H1 (cell line): Measurements from ENCODE around the gene DNAJB13. TPM values are rescaled to one million over a fixed set of nuclear protein-coding genes. Genes with fewer than 3 reads are reported as not detected.

Source experiments
- CTCF ChIA-PET: fragments of 300-600 bp; sonication (Branson Sonifier 250); formaldehyde crosslinking; loops from one replicate; lab custom pipeline; 2021; ENCODE audit not compliant: partially characterized antibody; lab: Charles Lee
- POLR2A ChIA-PET: fragments of 300-600 bp; sonication (Branson Sonifier 250); formaldehyde crosslinking; loops from one replicate; lab custom pipeline; 2021; ENCODE audit warnings: inconsistent platforms; ENCODE audit not compliant: partially characterized antibody; lab: Charles Lee
- DNase-seq, 2 experiments: peaks; one replicate each; pipeline versions ENCODE4 v3.0.0 to v3.0.0-alpha.2; 2010 to 2022; ENCODE audit warnings: low spot score in 2 of 2, low read depth in 1 of 2, mixed read lengths in 1 of 2
- FAIRE-seq: peaks from 2 replicates; lab custom pipeline; 2011; peaks lifted over from hg19 to GRCh38; lab: Jason Lieb, UNC
- H2AFZ ChIP-seq: 2 replicates; pipeline ENCODE4 v1.8.1; 2012; ENCODE audit warnings: low read length, inconsistent platforms
- H2AK5ac ChIP-seq: 2 replicates; pipeline ENCODE4 v1.6.1; 2013; ENCODE audit warnings: low read depth, low read length
- H2BK120ac ChIP-seq: replicated peaks from 2 replicates; pipeline ENCODE3; 2013; ENCODE audit warnings: low read depth, low read length, inconsistent platforms
- H2BK12ac ChIP-seq: 2 replicates; pipeline ENCODE4 v1.6.1; 2013; ENCODE audit warnings: low read depth, low read length
- H2BK15ac ChIP-seq: 2 replicates; pipeline ENCODE4 v1.6.1; 2013; ENCODE audit warnings: low read length
- H2BK20ac ChIP-seq: 2 replicates; pipeline ENCODE4 v1.6.1; 2013; ENCODE audit warnings: low read length
- H2BK5ac ChIP-seq: 2 replicates; pipeline ENCODE4 v1.6.1; 2013; ENCODE audit warnings: low read depth, low read length
- H3K14ac ChIP-seq: 2 replicates; pipeline ENCODE4 v1.6.1; 2013; ENCODE audit warnings: inconsistent platforms; ENCODE audit not compliant: insufficient read length
- H3K18ac ChIP-seq: 2 replicates; pipeline ENCODE4 v1.6.1; 2013; ENCODE audit warnings: low read length; ENCODE audit errors: extremely low read depth
- H3K23ac ChIP-seq: 2 replicates; pipeline ENCODE4 v1.6.1; 2013; ENCODE audit warnings: inconsistent platforms; ENCODE audit not compliant: insufficient read length
- H3K23me2 ChIP-seq: 2 replicates; pipeline ENCODE4 v1.6.1; 2013; ENCODE audit warnings: low read depth, low read length
- H3K27ac ChIP-seq: 2 replicates; pipeline ENCODE4 v1.6.1; 2011; ENCODE audit warnings: low read depth, low read length, inconsistent platforms
- H3K27me3 ChIP-seq, 4 experiments: replicated peaks in 1 of 4; 1 replicate in 1 of 4; 2 replicates in 3 of 4; pipeline versions ENCODE4 v1.6.1 to v1.8.1; 2011 to 2013; ENCODE audit warnings: low read length in 3 of 4, mild to moderate bottlenecking in 3 of 4, inconsistent platforms in 2 of 4, mixed read lengths in 2 of 4, moderate library complexity in 1 of 4; ENCODE audit not compliant: control insufficient read depth in 3 of 4, insufficient read depth in 3 of 4; ENCODE audit errors: extremely low read depth in 1 of 4
- H3K36me3 ChIP-seq, 4 experiments: 2 replicates each; pipeline versions ENCODE4 v1.6.1 to v1.8.1; 2011 to 2013; ENCODE audit warnings: mild to moderate bottlenecking in 4 of 4, low read length in 3 of 4, moderate library complexity in 2 of 4, control low read depth in 1 of 4, inconsistent platforms in 1 of 4; ENCODE audit not compliant: insufficient read depth in 4 of 4, control insufficient read depth in 2 of 4
- H3K4ac ChIP-seq: replicated peaks from 2 replicates; pipeline ENCODE3; 2013; ENCODE audit warnings: low read length, low read depth, mixed read lengths, inconsistent platforms; ENCODE audit not compliant: insufficient read length
- H3K4me1 ChIP-seq, 4 experiments: replicated peaks in 1 of 4; 1 replicate in 1 of 4; 2 replicates in 3 of 4; pipeline versions ENCODE4 v1.6.1 to v1.8.1; 2011 to 2013; ENCODE audit warnings: low read length in 3 of 4, inconsistent platforms in 2 of 4, mixed read lengths in 1 of 4; ENCODE audit not compliant: insufficient read depth in 4 of 4, control insufficient read depth in 3 of 4
- H3K4me2 ChIP-seq, 2 experiments: 2 replicates each; pipeline versions ENCODE4 v1.6.1 to v1.8.1; 2011 to 2013; ENCODE audit warnings: low read depth in 2 of 2, low read length in 2 of 2, control low read depth in 1 of 2, inconsistent platforms in 1 of 2, mild to moderate bottlenecking in 1 of 2; ENCODE audit not compliant: insufficient read depth in 1 of 2
- H3K4me3 ChIP-seq, 4 experiments: fragments of 200-600, 300-600 bp in 1 of 4; sonication (generic), shearing (Covaris generic), sonication (Bioruptor Twin) in 1 of 4; 2 replicates each; pipeline versions ENCODE4 v1.5.1 to v1.8.1; 2011 to 2016; ENCODE audit warnings: low read length in 4 of 4, low read depth in 3 of 4, control low read depth in 2 of 4, inconsistent platforms in 2 of 4, mild to moderate bottlenecking in 2 of 4, mixed read lengths in 1 of 4, moderate library complexity in 1 of 4; ENCODE audit not compliant: insufficient read depth in 2 of 4; ENCODE audit errors: extremely low read depth in 1 of 4
- H3K56ac ChIP-seq: replicated peaks from 2 replicates; pipeline ENCODE3; 2013; ENCODE audit warnings: low read depth, mild to moderate bottlenecking, mixed read lengths, low read length, inconsistent platforms; ENCODE audit not compliant: insufficient read length
- H3K79me1 ChIP-seq: 2 replicates; pipeline ENCODE4 v1.6.1; 2013; ENCODE audit warnings: low read depth, low read length, control low read depth
- H3K79me2 ChIP-seq, 2 experiments: 2 replicates each; pipeline versions ENCODE4 v1.6.1 to v1.8.1; 2012 to 2013; ENCODE audit warnings: low read length in 2 of 2, mild to moderate bottlenecking in 2 of 2, inconsistent platforms in 1 of 2; ENCODE audit not compliant: insufficient read depth in 2 of 2, control insufficient read depth in 1 of 2
- H3K9ac ChIP-seq, 4 experiments: replicated peaks in 1 of 4; 1 replicate in 1 of 4; 2 replicates in 3 of 4; pipeline versions ENCODE4 v1.6.1 to v1.8.1; 2011 to 2013; ENCODE audit warnings: low read depth in 3 of 4, low read length in 3 of 4, control low read depth in 2 of 4, mild to moderate bottlenecking in 2 of 4, moderate library complexity in 2 of 4, inconsistent platforms in 1 of 4; ENCODE audit errors: extremely low read depth in 1 of 4
- H3K9me3 ChIP-seq, 2 experiments: 2 replicates each; pipeline versions ENCODE4 v1.6.1 to v1.8.1; 2012 to 2013; ENCODE audit warnings: mild to moderate bottlenecking in 2 of 2, moderate library complexity in 2 of 2, control low read depth in 1 of 2, inconsistent platforms in 1 of 2, low read depth in 1 of 2, low read length in 1 of 2, mixed read lengths in 1 of 2; ENCODE audit not compliant: insufficient read depth in 2 of 2
- H4K20me1 ChIP-seq, 2 experiments: replicated peaks in 1 of 2; 2 replicates each; pipeline versions ENCODE3 to v1.8.1; 2011 to 2013; ENCODE audit warnings: inconsistent platforms in 2 of 2, low read length in 2 of 2, mild to moderate bottlenecking in 1 of 2; ENCODE audit not compliant: insufficient read depth in 2 of 2, control insufficient read depth in 1 of 2
- H4K5ac ChIP-seq: 2 replicates; pipeline ENCODE4 v1.6.1; 2013; ENCODE audit warnings: low read length, low read depth, mixed read lengths, inconsistent platforms; ENCODE audit not compliant: insufficient read length
- H4K8ac ChIP-seq: 2 replicates; pipeline ENCODE4 v1.8.0; 2013; ENCODE audit warnings: mild to moderate bottlenecking, moderate library complexity, low read length, inconsistent platforms; ENCODE audit not compliant: insufficient read depth; ENCODE audit errors: extremely low read depth
- H4K91ac ChIP-seq: replicated peaks from 2 replicates; pipeline ENCODE3; 2013; ENCODE audit warnings: low read length, mixed read lengths, inconsistent platforms; ENCODE audit not compliant: insufficient read length
- BRCA1 ChIP-seq: IDR thresholded peaks from 2 replicates; pipeline ENCODE4 v1.6.1; 2012; ENCODE audit warnings: low read depth, low read length, improper control_type of control experiment
- EGR1 ChIP-seq: IDR thresholded peaks from 2 replicates; pipeline ENCODE4 v1.6.1; 2011; ENCODE audit warnings: low read depth, low read length, borderline replicate concordance
- EZH2 ChIP-seq: fragments of 200-600 bp; sonication (generic); IDR thresholded peaks from 2 replicates; pipeline ENCODE4 v1.7.1; 2012; ENCODE audit warnings: low read depth, mild to moderate bottlenecking, moderate library complexity, low read length, inconsistent platforms; ENCODE audit not compliant: severe bottlenecking
- TBP ChIP-seq: IDR thresholded peaks from 2 replicates; pipeline ENCODE4 v1.6.1; 2011; ENCODE audit warnings: low read depth, low read length, improper control_type of control experiment
- YY1 ChIP-seq: IDR thresholded peaks from 2 replicates; pipeline ENCODE4 v1.6.1; 2011; ENCODE audit warnings: low read depth, mild to moderate bottlenecking, low read length
- WGBS, 2 experiments: shearing (Covaris generic) in 1 of 2; methylation state at CpG; one replicate each; pipeline versions ENCODE4 v1.1.6 to v1.1.7; 2013 to 2015; ENCODE audit warnings: low lambda C conversion rate in 2 of 2, mixed read lengths in 2 of 2, inconsistent platforms in 1 of 2, low coverage in 1 of 2, missing lambda C conversion rate in 1 of 2; ENCODE audit not compliant: insufficient replicate concordance in 2 of 2, insufficient coverage in 1 of 2, insufficient read length in 1 of 2; ENCODE audit errors: extremely low coverage in 1 of 2, missing lambda C conversion rate in 1 of 2; 5-methylcytosine and 5-hydroxymethylcytosine counted together
- polyA plus RNA-seq, 7 experiments: library from polyadenylated mRNA; depleted of rRNA in 3 of 7; stranded (reverse) in 5 of 7; unstranded in 2 of 7; fragments of >200 nt in 5 of 7; fragments of 200-250 nt in 2 of 7; gene quantifications; 1 replicate in 5 of 7; 2 replicates in 1 of 7; 4 replicates in 1 of 7; pipeline versions ENCODE4 v1.2.1 to v1.2.3, GENCODE V29; 2011 to 2013; ENCODE audit warnings: missing spikeins in 2 of 7, mixed read lengths in 2 of 7
- total RNA-seq: library from RNA; stranded (reverse); fragmentation: NEBNext Ultra II Directional; extraction: Animal tissue kit (Norgen Biotek cat#: 25700); gene quantifications from 2 replicates; pipeline ENCODE4 v1.2.1, GENCODE V29; 2021

Gene DNAJB13
- total and polyA plus RNA-seq, 2 of the 8 experiments (the other 6 are each of a cell fraction or from before 2014, with no cell fraction given): 0.27 TPM; not detected in 1

DNA sequence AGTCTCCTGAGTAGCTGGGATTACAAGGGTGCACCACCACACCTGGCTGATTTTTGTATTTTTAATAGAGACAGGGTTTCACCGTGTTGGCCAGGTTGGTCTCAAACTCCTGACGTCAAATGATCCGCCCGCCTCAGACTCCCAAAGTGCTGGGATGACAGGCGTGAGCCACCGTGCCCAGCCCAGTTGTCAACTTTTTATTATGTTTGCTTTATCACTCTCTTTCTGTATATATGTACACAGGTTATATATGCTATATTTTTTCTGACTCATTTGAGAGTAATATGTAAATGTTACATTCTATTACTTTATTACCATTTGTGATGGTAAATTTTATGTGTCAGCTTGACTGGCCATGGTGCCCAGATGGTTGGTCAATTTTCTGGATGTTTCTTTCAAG is 18.9 kb upstream of the DNAJB13 start:
- H3K56ac ChIP-seq: no peak overlapping the region
- no peak overlapping the region for H3K9ac ChIP-seq
- ChIA-PET POLR2A (interaction anchor here (0.7 to 1.7 kb wide), 8 partner anchors 10 to 202 kb away, joined by 3 to 8 read pairs (median 4); partner anchors contain the start of gene MRPL48), CTCF (interaction anchor here (0.7 to 2.5 kb wide), 38 partner anchors 10 to 581 kb away, joined by 3 to 16 read pairs (median 4); partner anchors contain the start of gene DNAJB13)
- H3K79me1 ChIP-seq: no peaks in the 10 kb centered on the region
- 96% methylated on average over 6 of the region's 6 CpGs; no CpG with 5 or more reads in 1 of the 2 experiments for WGBS, 2 experiments
- DNase-seq (no peak), FAIRE-seq (no peak)
- H2BK12ac ChIP-seq: no peak overlapping the region
- H2AFZ ChIP-seq: no peak overlapping the region
- TF ChIP-seq YY1 (no peak), BRCA1 (no peak), EGR1 (no peak), EZH2 (no peak), TBP (no peak)
- H2BK15ac ChIP-seq: no peak overlapping the region
- H3K14ac ChIP-seq: no peak overlapping the region
- peaks cover 0 to 4% of the 10 kb centered on the region in 2 experiments; a peak in 2 of 4 replicates for H3K9me3 ChIP-seq
- H3K18ac ChIP-seq: no peak overlapping the region
- no peak overlapping the region for H4K8ac ChIP-seq
- H4K5ac ChIP-seq: no peak overlapping the region
- H4K91ac ChIP-seq: no peak overlapping the region
- H3K27ac ChIP-seq: no peak overlapping the region
- peaks cover 0 to 3% (median 1%) of the 10 kb centered on the region in 4 experiments; a peak in 3 of 7 replicates for H3K4me1 ChIP-seq
- H3K23me2 ChIP-seq: no peaks in the 10 kb centered on the region
- H2AK5ac ChIP-seq: no peak overlapping the region
- H4K20me1 ChIP-seq: no peaks in the 10 kb centered on the region
- H3K27me3 ChIP-seq: no peaks in the 10 kb centered on the region
- H2BK5ac ChIP-seq: no peak overlapping the region
- H3K36me3 ChIP-seq: peaks cover 0 to 15% (median 10%) of the 10 kb centered on the region in 4 experiments; a peak in 4 of 8 replicates
- no peak overlapping the region for H2BK20ac ChIP-seq
- no peak overlapping the region for H3K23ac ChIP-seq
- H3K4ac ChIP-seq: no peak overlapping the region
- no peak overlapping the region for H2BK120ac ChIP-seq
- H3K79me2 ChIP-seq: no peaks in the 10 kb centered on the region
- H3K4me3 ChIP-seq: no peak overlapping the region
- H3K4me2 ChIP-seq: no peak overlapping the region
